H9 (cell line): ENCODE measurements around the gene OR52H1. TPM values are rescaled to one million over a fixed set of nuclear protein-coding genes. Genes with fewer than 3 reads are reported as not detected.

ENCODE experiments used
- DNase-seq: peaks from one replicate; pipeline ENCODE4 v3.0.0-alpha.2; 2017
- H2AFZ ChIP-seq: one replicate; pipeline ENCODE4 v1.6.1; 2013; ENCODE audit warnings: mild to moderate bottlenecking, low read length, control low read depth, moderate library complexity
- H2AK5ac ChIP-seq: 2 replicates; pipeline ENCODE4 v1.6.1; 2013; ENCODE audit warnings: low read length, control low read depth, mixed read lengths; ENCODE audit not compliant: insufficient read length
- H2BK120ac ChIP-seq: one replicate; pipeline ENCODE4 v1.6.1; 2013; ENCODE audit warnings: low read depth, mild to moderate bottlenecking, low read length, control low read depth, inconsistent platforms; ENCODE audit not compliant: poor library complexity, severe bottlenecking
- H2BK12ac ChIP-seq: 2 replicates; pipeline ENCODE4 v1.6.1; 2013; ENCODE audit warnings: low read length, control low read depth, mixed read lengths, low read depth; ENCODE audit not compliant: insufficient read length
- H2BK15ac ChIP-seq: 2 replicates; pipeline ENCODE4 v1.6.1; 2013; ENCODE audit warnings: low read depth, low read length, control low read depth
- H2BK20ac ChIP-seq: one replicate; pipeline ENCODE4 v1.6.1; 2013; ENCODE audit warnings: low read depth, mild to moderate bottlenecking, low read length, control low read depth, inconsistent platforms; ENCODE audit not compliant: poor library complexity, severe bottlenecking
- H2BK5ac ChIP-seq: 2 replicates; pipeline ENCODE4 v1.6.1; 2013; ENCODE audit warnings: low read length, control low read depth, mixed read lengths; ENCODE audit not compliant: insufficient read length
- H3K14ac ChIP-seq: 2 replicates; pipeline ENCODE4 v1.6.1; 2013; ENCODE audit warnings: low read length, control low read depth; ENCODE audit not compliant: insufficient read depth
- H3K18ac ChIP-seq: 2 replicates; pipeline ENCODE4 v1.6.1; 2013; ENCODE audit warnings: low read depth, mild to moderate bottlenecking, mixed read lengths, low read length, control low read depth; ENCODE audit not compliant: insufficient read length
- H3K23ac ChIP-seq: 2 replicates; pipeline ENCODE4 v1.6.1; 2013; ENCODE audit warnings: low read length, control low read depth, mixed read lengths, low read depth; ENCODE audit not compliant: insufficient read length
- H3K23me2 ChIP-seq: 2 replicates; pipeline ENCODE4 v1.6.1; 2013; ENCODE audit warnings: low read depth, mild to moderate bottlenecking, mixed read lengths, low read length, control low read depth; ENCODE audit not compliant: insufficient read length, poor library complexity, severe bottlenecking
- H3K27ac ChIP-seq: 2 replicates; pipeline ENCODE4 v1.5.1; 2013; ENCODE audit warnings: low read length, control low read depth, mixed read lengths, low read depth; ENCODE audit not compliant: insufficient read length
- H3K27me3 ChIP-seq: 2 replicates; pipeline ENCODE4 v1.6.1; 2013; ENCODE audit warnings: low read length, control low read depth, inconsistent platforms; ENCODE audit not compliant: insufficient read depth
- H3K4ac ChIP-seq: 2 replicates; pipeline ENCODE4 v1.6.1; 2013; ENCODE audit warnings: low read depth, mild to moderate bottlenecking, control low read depth, inconsistent platforms, low read length, moderate library complexity
- H3K4me1 ChIP-seq: 2 replicates; pipeline ENCODE4 v1.6.1; 2013; ENCODE audit warnings: low read length, control low read depth, inconsistent platforms; ENCODE audit not compliant: insufficient read depth
- H3K4me2 ChIP-seq: 2 replicates; pipeline ENCODE4 v1.6.1; 2013; ENCODE audit warnings: low read length, control low read depth, mixed read lengths; ENCODE audit not compliant: insufficient read length, insufficient read depth
- H3K56ac ChIP-seq: 2 replicates; pipeline ENCODE4 v1.6.1; 2013; ENCODE audit warnings: low read depth, mild to moderate bottlenecking, mixed read lengths, low read length, control low read depth; ENCODE audit not compliant: insufficient read length
- H3K79me1 ChIP-seq: 2 replicates; pipeline ENCODE4 v1.6.1; 2013; ENCODE audit warnings: low read depth, mild to moderate bottlenecking, moderate library complexity, low read length, control low read depth, inconsistent platforms; ENCODE audit not compliant: insufficient read depth, poor library complexity, severe bottlenecking
- H3K79me2 ChIP-seq: 2 replicates; pipeline ENCODE4 v1.6.1; 2013; ENCODE audit warnings: low read length, control low read depth, inconsistent platforms; ENCODE audit not compliant: insufficient read depth
- H3K9ac ChIP-seq: 2 replicates; pipeline ENCODE4 v1.6.1; 2013; ENCODE audit warnings: low read length, control low read depth, mixed read lengths; ENCODE audit not compliant: insufficient read length; ENCODE audit errors: extremely low read depth
- H3K9me3 ChIP-seq: one replicate; pipeline ENCODE4 v1.6.1; 2013; ENCODE audit warnings: low read depth, low read length, inconsistent platforms; ENCODE audit not compliant: control insufficient read depth
- H3T11ph ChIP-seq: one replicate; pipeline ENCODE4 v1.6.1; 2013; ENCODE audit warnings: mild to moderate bottlenecking, low read length, control low read depth, inconsistent platforms
- H4K20me1 ChIP-seq: one replicate; pipeline ENCODE4 v1.6.1; 2013; ENCODE audit not compliant: control insufficient read depth, insufficient read length, insufficient read depth
- H4K5ac ChIP-seq: 2 replicates; pipeline ENCODE4 v1.6.1; 2013; ENCODE audit warnings: low read depth, mild to moderate bottlenecking, mixed read lengths, low read length, control low read depth; ENCODE audit not compliant: insufficient read length
- H4K8ac ChIP-seq: replicated peaks from 2 replicates; pipeline ENCODE4 v1.6.1; 2013; ENCODE audit warnings: low read length, control low read depth, mixed read lengths, low read depth; ENCODE audit not compliant: insufficient read length
- H4K91ac ChIP-seq: 2 replicates; pipeline ENCODE4 v1.6.1; 2013; ENCODE audit warnings: low read depth, mild to moderate bottlenecking, moderate library complexity, mixed read lengths, low read length, control low read depth; ENCODE audit not compliant: insufficient read length
- H3K27ac Mint-ChIP-seq, 3 experiments: 2 replicates in 2 of 3; 3 replicates in 1 of 3; pipeline ENCODE4 v1.8.0; 2020 to 2021; ENCODE audit warnings: mixed read lengths in 3 of 3, mild to moderate bottlenecking in 1 of 3, moderate library complexity in 1 of 3
- H3K27me3 Mint-ChIP-seq: 2 replicates; pipeline ENCODE4 v1.8.0; 2021; ENCODE audit warnings: low read depth, mild to moderate bottlenecking, moderate library complexity, mixed read lengths
- H3K36me3 Mint-ChIP-seq, 3 experiments: 2 replicates in 2 of 3; 3 replicates in 1 of 3; pipeline ENCODE4 v1.8.0; 2020 to 2021; ENCODE audit warnings: low read depth in 3 of 3, mixed read lengths in 3 of 3; ENCODE audit not compliant: insufficient read depth in 1 of 3
- H3K4me1 Mint-ChIP-seq, 2 experiments: 2 replicates each; pipeline ENCODE4 v1.8.0; 2020; ENCODE audit warnings: mixed read lengths in 2 of 2
- H3K4me3 Mint-ChIP-seq, 2 experiments: 2 replicates in 1 of 2; 3 replicates in 1 of 2; pipeline ENCODE4 v1.8.0; 2020 to 2021; ENCODE audit warnings: mild to moderate bottlenecking in 2 of 2, mixed read lengths in 2 of 2, moderate library complexity in 1 of 2
- H3K9me3 Mint-ChIP-seq, 2 experiments: 2 replicates in 1 of 2; 3 replicates in 1 of 2; pipeline ENCODE4 v1.8.0; 2020; ENCODE audit warnings: mild to moderate bottlenecking in 2 of 2, mixed read lengths in 2 of 2, moderate library complexity in 1 of 2
- CTCF ChIP-seq: fragments of 200-600 bp; sonication (generic); conservative IDR thresholded peaks from 3 replicates; pipeline ENCODE4 v1.8.0; 2021; ENCODE audit warnings: antibody characterized with exemption, mild to moderate bottlenecking
- WGBS: extraction: QIAGEN DNeasy Blood & Tissue Kit; methylation state at CpG from one replicate; pipeline ENCODE4 v1.1.7; 2013; ENCODE audit warnings: missing lambda C conversion rate, low lambda C conversion rate, mixed read lengths; ENCODE audit not compliant: insufficient read length; ENCODE audit errors: extremely low coverage; 5-methylcytosine and 5-hydroxymethylcytosine counted together
- total RNA-seq: library from RNA; stranded (reverse); gene quantifications from 2 replicates; pipeline ENCODE4 v1.2.1, GENCODE V29; 2021

The OR52H1 gene
- total RNA-seq, 1 experiment from 2014 or later = not detected

GRCh38 chr11:5508605-5509004 is 39.7 kb downstream of the OR52H1 start:
- no peaks in the 10 kb centered on the region for H4K20me1 ChIP-seq
- peak overlapping the region in 1 of 3 experiments; percentile 50; a peak in 2 of 7 replicates for H3K27ac Mint-ChIP-seq
- H2AK5ac ChIP-seq = no peak overlapping the region
- no CpG with 5 or more reads among the region's 8 CpGs for WGBS
- no peak overlapping the region for H2BK12ac ChIP-seq
- H4K91ac ChIP-seq = no peak overlapping the region
- no peaks in the 10 kb centered on the region for H3K27me3 ChIP-seq
- DNase-seq = no peak
- no peak overlapping the region for H2BK120ac ChIP-seq
- H2BK15ac ChIP-seq = no peak overlapping the region
- H2AFZ ChIP-seq = no peak overlapping the region
- no peak overlapping the region for H3K14ac ChIP-seq
- H2BK20ac ChIP-seq = no peak overlapping the region
- no peaks in the 10 kb centered on the region for H3K9me3 ChIP-seq
- H3K4me1 ChIP-seq = no peaks in the 10 kb centered on the region
- no peak overlapping the region for H3K18ac ChIP-seq
- H3K9ac ChIP-seq = no peak overlapping the region
- H3K4me3 Mint-ChIP-seq = no peak overlapping the region
- no peak overlapping the region for H2BK5ac ChIP-seq
- no peak overlapping the region for H4K8ac ChIP-seq
- H3K79me2 ChIP-seq = no peaks in the 10 kb centered on the region
- no peak overlapping the region for H3K4me2 ChIP-seq
- H3K36me3 Mint-ChIP-seq = no peaks in the 10 kb centered on the region
- no peak overlapping the region for H4K5ac ChIP-seq
- no peaks in the 10 kb centered on the region for H3K9me3 Mint-ChIP-seq
- no peak overlapping the region for H3T11ph ChIP-seq
- no peak overlapping the region for H3K56ac ChIP-seq
- no peak overlapping the region for H3K4ac ChIP-seq
- H3K27me3 Mint-ChIP-seq = no peaks in the 10 kb centered on the region
- no peaks in the 10 kb centered on the region for H3K23me2 ChIP-seq
- H3K79me1 ChIP-seq = no peaks in the 10 kb centered on the region
- peaks cover 0 to 7% of the 10 kb centered on the region in 2 experiments; a peak in 1 of 4 replicates for H3K4me1 Mint-ChIP-seq
- H3K27ac ChIP-seq = no peak overlapping the region
- H3K23ac ChIP-seq = no peak overlapping the region
- no peak for TF ChIP-seq CTCF
